Stimulated activated CD8-positive, alpha-beta memory T cell treated with anti-CD3 and anti-CD28 coated beads, Interleukin-4, amount 100 ng/mL, for 4 hours (primary cell): ENCODE measurements around the gene NRN1.

Experiments used
- DNase-seq, 2 donors: peaks; one replicate each; pipeline ENCODE4 v3.0.0-alpha.2; 2020; ENCODE audit warnings: low read depth in 2 of 2, low spot score in 1 of 2

NRN1 gene

GRCh38 chr6:6002848-6003620 is 3.7 kb downstream of the NRN1 start:
- no peak for DNase-seq

GRCh38 chr6:6002005-6002847 is 4.5 kb downstream of the NRN1 start:
- no peak for DNase-seq

GRCh38 chr6:6001443-6001842 is 5.3 kb downstream of the NRN1 start:
- no peak for DNase-seq

GRCh38 chr6:5999688-6000608 is 6.8 kb downstream of the NRN1 start:
- no peak for DNase-seq

- no peak for DNase-seq
Measured at GRCh38 chr6:5998711-5999687, 7.7 kb downstream of the NRN1 start.

- DNase-seq = no peak
Measured at GRCh38 chr6:5998236-5998635, 8.5 kb downstream of the NRN1 start.

GRCh38 chr6:5997420-5997987 is 9.2 kb downstream of the NRN1 start:
- DNase-seq = no peak

GRCh38 chr6:5996714-5997419 is 9.9 kb downstream of the NRN1 start:
- DNase-seq = no peak

- DNase-seq = no peak
Measured at GRCh38 chr6:5995949-5996713, 10.6 kb downstream of the NRN1 start.

GRCh38 chr6:5995658-5995948 is 11.1 kb downstream of the NRN1 start:
- DNase-seq = no peak

GRCh38 chr6:5994999-5995657 is 11.6 kb downstream of the NRN1 start:
- DNase-seq = no peak

GRCh38 chr6:5994234-5994998 is 12.3 kb downstream of the NRN1 start:
- DNase-seq = no peak

- no peak for DNase-seq
Measured at GRCh38 chr6:5992551-5993225, 14.0 kb downstream of the NRN1 start.

- DNase-seq = no peak
Measured at GRCh38 chr6:5990786-5991185, 15.9 kb downstream of the NRN1 start.

- no peak for DNase-seq
Measured at GRCh38 chr6:5989141-5989723, 17.5 kb downstream of the NRN1 start.

- no peak for DNase-seq
Measured at GRCh38 chr6:5986861-5987260, 19.9 kb downstream of the NRN1 start.
